ENCODE results near the gene REG4. TPM values are rescaled to one million over a fixed set of nuclear protein-coding genes. Genes with fewer than 3 reads are reported as not detected.

The REG4 gene
- total RNA-seq, 1 donor from 2014 or later: not detected

DNA sequence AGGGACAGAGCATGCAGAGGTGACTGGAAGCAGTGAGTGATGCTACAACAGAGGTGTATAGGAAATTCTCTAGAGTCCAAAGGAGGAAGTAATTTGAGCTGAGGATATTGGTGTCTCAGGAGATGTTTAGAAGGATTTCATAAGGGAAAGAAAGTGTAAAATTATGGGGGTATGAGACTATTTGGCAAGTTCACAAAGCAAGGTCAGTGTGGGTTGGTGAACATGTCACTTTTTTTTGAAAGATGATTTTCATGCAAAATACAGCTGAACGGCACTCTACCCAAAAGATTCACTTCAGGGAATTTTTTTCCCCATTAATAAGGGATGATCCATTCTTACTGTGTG, 66.7 kb downstream of the REG4 start:
- DNase-seq (ENCODE audit: low spot score) (no peak), ATAC-seq (no peak)

Other genes with a start within 250 kb of the REG4 start
- gene ZNF697, start 163.2 kb downstream of the REG4 start, total RNA-seq: 3.6 TPM
- gene PHGDH, start 99.5 kb downstream of the REG4 start, total RNA-seq: 76.3 TPM
- 867 TPM for gene HMGCS2, start 42.6 kb downstream of the REG4 start, total RNA-seq
- gene ADAM30, start 85.1 kb upstream of the REG4 start, total RNA-seq: not detected